HepG2 (cell line): ENCODE data around the gene CEP162. TPM values are rescaled to one million over a fixed set of nuclear protein-coding genes. Genes with fewer than 3 reads are reported as not detected.

Source experiments
- ARID3A ChIP-seq: IDR thresholded peaks from 2 replicates; pipeline ENCODE4 v1.6.1; 2012; ENCODE audit warnings: low read depth, low read length, improper control_type of control experiment
- ATF6 ChIP-seq: sonication (generic); formaldehyde crosslinking; conservative IDR thresholded peaks from 2 replicates; pipeline ENCODE4 v1.4.0; 2020; ENCODE audit warnings: missing genetic modification reagents
- CTCF ChIP-seq: sonication (generic); formaldehyde crosslinking; IDR thresholded peaks from 2 replicates; pipeline ENCODE4 v1.5.0; 2020; ENCODE audit warnings: mild to moderate bottlenecking, missing genetic modification reagents, moderate library complexity
- ESRRA ChIP-seq: sonication (generic); formaldehyde crosslinking; IDR thresholded peaks from 2 replicates; pipeline ENCODE4 v1.5.1; 2020; ENCODE audit warnings: mild to moderate bottlenecking, low read depth, missing genetic modification reagents
- FOXP1 ChIP-seq, 2 experiments: fragments of 450-650 bp in 1 of 2; IDR thresholded peaks; 2 replicates each; pipeline ENCODE4 v1.6.1; 2017 to 2018; ENCODE audit warnings: antibody characterized with exemption in 1 of 2
- HNRNPLL ChIP-seq: fragments of 200-400 bp; formaldehyde crosslinking; IDR thresholded peaks from 2 replicates; pipeline ENCODE4 v1.6.1; 2017; ENCODE audit warnings: mild to moderate bottlenecking, low read depth, low read length; ENCODE audit not compliant: poor library complexity, severe bottlenecking
- KLF16 ChIP-seq, 2 experiments: sonication (generic) in 1 of 2; formaldehyde crosslinking in 1 of 2; IDR thresholded peaks; 2 replicates each; pipeline versions ENCODE4 v1.6.1 to v1.8.0; 2016 to 2023; ENCODE audit warnings: missing genetic modification reagents in 2 of 2, missing compliant biosample characterization in 1 of 2
- NFYB ChIP-seq: sonication (generic); formaldehyde crosslinking; IDR thresholded peaks from 2 replicates; pipeline ENCODE4 v1.4.0; 2020; ENCODE audit warnings: missing genetic modification reagents
- NPAS2 ChIP-seq: sonication (generic); formaldehyde crosslinking; IDR thresholded peaks from 2 replicates; pipeline ENCODE4 v1.8.0; 2022; ENCODE audit warnings: mild to moderate bottlenecking, missing genetic modification reagents, borderline replicate concordance
- PHF20 ChIP-seq: sonication (generic); formaldehyde crosslinking; IDR thresholded peaks from 2 replicates; pipeline ENCODE4 v1.5.0; 2020; ENCODE audit warnings: mild to moderate bottlenecking, missing genetic modification reagents
- POLR2AphosphoS2 ChIP-seq: IDR thresholded peaks from 2 replicates; pipeline ENCODE4 v1.6.1; 2011; ENCODE audit warnings: low read depth, low read length, improper control_type of control experiment
- SNAPC2 ChIP-seq: sonication (generic); formaldehyde crosslinking; IDR thresholded peaks from 2 replicates; pipeline ENCODE4 v1.8.1; 2022; ENCODE audit warnings: mild to moderate bottlenecking, missing genetic modification reagents
- TAF1 ChIP-seq: sonication (generic); formaldehyde crosslinking; IDR thresholded peaks from 2 replicates; pipeline ENCODE4 v1.4.0; 2020; ENCODE audit warnings: missing genetic modification reagents
- TBX3 ChIP-seq: fragments of 450-650 bp; IDR thresholded peaks from 2 replicates; pipeline ENCODE4 v1.6.1; 2017; ENCODE audit warnings: antibody characterized with exemption, mild to moderate bottlenecking, inconsistent platforms, borderline replicate concordance
- ZNF17 ChIP-seq: sonication (generic); formaldehyde crosslinking; IDR thresholded peaks from 2 replicates; pipeline ENCODE4 v1.5.0; 2020; ENCODE audit warnings: mild to moderate bottlenecking, missing genetic modification reagents
- ZNF329 ChIP-seq: sonication (generic); formaldehyde crosslinking; IDR thresholded peaks from 2 replicates; pipeline ENCODE4 v1.9.0; 2021; ENCODE audit warnings: low read depth, mild to moderate bottlenecking, missing genetic modification reagents
- ZNF33A ChIP-seq: sonication (generic); formaldehyde crosslinking; IDR thresholded peaks from 2 replicates; pipeline ENCODE4 v1.5.1; 2020; ENCODE audit warnings: missing genetic modification reagents, mild to moderate bottlenecking, moderate library complexity, borderline replicate concordance
- ZNF510 ChIP-seq: sonication (generic); formaldehyde crosslinking; IDR thresholded peaks from 2 replicates; pipeline ENCODE4 v1.4.0; 2020; ENCODE audit warnings: low read depth, mild to moderate bottlenecking, missing genetic modification reagents
- ZNF564 ChIP-seq: sonication (generic); formaldehyde crosslinking; IDR thresholded peaks from 2 replicates; pipeline ENCODE4 v1.8.1; 2023; ENCODE audit warnings: mild to moderate bottlenecking, missing genetic modification reagents
- ZNF724P ChIP-seq: sonication (generic); formaldehyde crosslinking; IDR thresholded peaks from 2 replicates; pipeline ENCODE4 v1.8.0; 2022; ENCODE audit warnings: missing genetic modification reagents, borderline replicate concordance
- ZNF839 ChIP-seq: sonication (generic); formaldehyde crosslinking; IDR thresholded peaks from 2 replicates; pipeline ENCODE4 v1.4.0; 2020; ENCODE audit warnings: missing genetic modification reagents, mild to moderate bottlenecking, borderline replicate concordance
- polyA plus RNA-seq, 8 experiments: library from polyadenylated mRNA; depleted of rRNA in 3 of 8; stranded (reverse) in 7 of 8; unstranded in 1 of 8; fragments of >200 nt; fragmentation: Illumina TruSeq in 4 of 8; extraction: Trizol in 4 of 8; gene quantifications; 2 replicates each; pipeline versions ENCODE4 v1.2.1 to v1.2.3, GENCODE V29; 2011 to 2016; ENCODE audit warnings: low read depth in 4 of 8, missing spikeins in 1 of 8, mixed read lengths in 1 of 8; ENCODE audit not compliant: insufficient read depth in 1 of 8
- total RNA-seq, 5 experiments: library from RNA; depleted of rRNA; stranded (reverse); fragments of >200 nt; fragmentation: Illumina TruSeq; extraction: Trizol; gene quantifications; 2 replicates each; pipeline ENCODE4 v1.2.3, GENCODE V29; 2016; ENCODE audit warnings: low read depth in 1 of 5
- TF ChIP-seq, protein P1 (sequence below): sonication (generic); formaldehyde crosslinking; IDR thresholded peaks from 2 replicates; pipeline ENCODE4 v1.5.0; 2020; ENCODE audit warnings: missing genetic modification reagents
- TF ChIP-seq, protein P2 (sequence below): sonication (generic); formaldehyde crosslinking; IDR thresholded peaks from 2 replicates; pipeline ENCODE4 v1.5.0; 2020; ENCODE audit warnings: missing genetic modification reagents, mild to moderate bottlenecking, borderline replicate concordance

Gene CEP162
- total and polyA plus RNA-seq, 2 of the 13 experiments (the other 11 are each of a cell fraction or from before 2014, with no cell fraction given): 0.50 to 7.9 TPM

- no peak for TF ChIP-seq TAF1 (CRISPR knock-in tag)
- no peak for TF ChIP-seq KLF16 (CRISPR knock-in tag; IDR thresholded peaks at IDR 0.05)
- TF ChIP-seq ZNF724P: no peak
- TF ChIP-seq TBX3: 0 out of 2 replicates have a peak, but pooled peaks have one; percentile 40
- no peak for TF ChIP-seq SNAPC2 (CRISPR knock-in tag)
- TF ChIP-seq, protein P1, sequence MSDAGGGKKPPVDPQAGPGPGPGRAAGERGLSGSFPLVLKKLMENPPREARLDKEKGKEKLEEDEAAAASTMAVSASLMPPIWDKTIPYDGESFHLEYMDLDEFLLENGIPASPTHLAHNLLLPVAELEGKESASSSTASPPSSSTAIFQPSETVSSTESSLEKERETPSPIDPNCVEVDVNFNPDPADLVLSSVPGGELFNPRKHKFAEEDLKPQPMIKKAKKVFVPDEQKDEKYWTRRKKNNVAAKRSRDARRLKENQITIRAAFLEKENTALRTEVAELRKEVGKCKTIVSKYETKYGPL: no peak
- no peak for TF ChIP-seq ZNF839
- TF ChIP-seq ESRRA (CRISPR knock-in tag): no peak
- no peak for TF ChIP-seq ZNF33A (CRISPR knock-in tag)
- no peak for TF ChIP-seq NFYB
- no peak for TF ChIP-seq ZNF564 (CRISPR knock-in tag)
- TF ChIP-seq HNRNPLL: no peak
- no peak for TF ChIP-seq POLR2AphosphoS2
- TF ChIP-seq PHF20 (CRISPR knock-in tag): no peak
- TF ChIP-seq, protein P2, sequence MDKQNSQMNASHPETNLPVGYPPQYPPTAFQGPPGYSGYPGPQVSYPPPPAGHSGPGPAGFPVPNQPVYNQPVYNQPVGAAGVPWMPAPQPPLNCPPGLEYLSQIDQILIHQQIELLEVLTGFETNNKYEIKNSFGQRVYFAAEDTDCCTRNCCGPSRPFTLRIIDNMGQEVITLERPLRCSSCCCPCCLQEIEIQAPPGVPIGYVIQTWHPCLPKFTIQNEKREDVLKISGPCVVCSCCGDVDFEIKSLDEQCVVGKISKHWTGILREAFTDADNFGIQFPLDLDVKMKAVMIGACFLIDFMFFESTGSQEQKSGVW (CRISPR knock-in tag): no peak
- TF ChIP-seq CTCF: no peak
- TF ChIP-seq NPAS2 (CRISPR knock-in tag): no peak
- no peak for TF ChIP-seq ZNF17
- TF ChIP-seq ATF6 (CRISPR knock-in tag): no peak
- no peak for TF ChIP-seq ZNF329
- no peak for TF ChIP-seq FOXP1 (IDR thresholded peaks at IDR 0.05)
- TF ChIP-seq FOXP1 (CRISPR knock-in tag; IDR thresholded peaks at IDR 0.05): peak; percentile 36; the same call in 1 of the 2 replicates
- no peak for TF ChIP-seq ZNF510
- TF ChIP-seq ARID3A: peak; percentile 76
Observed at GRCh38 chr6:84269947-84270733, 42.7 kb upstream of the CEP162 start (continued).
